ENCODE results near the gene UNC5A. TPM values are rescaled to one million over a fixed set of nuclear protein-coding genes. Genes with fewer than 3 reads are reported as not detected.

UNC5A gene
- total RNA-seq, 3 donors from 2014 or later = 0.07 to 0.16 TPM; not detected in 1

GRCh38 chr5:176892663-176893062 lies 82.3 kb downstream of the UNC5A start:
- ATAC-seq (no peak), DNase-seq (no peak)
- TF ChIP-seq, protein P1, sequence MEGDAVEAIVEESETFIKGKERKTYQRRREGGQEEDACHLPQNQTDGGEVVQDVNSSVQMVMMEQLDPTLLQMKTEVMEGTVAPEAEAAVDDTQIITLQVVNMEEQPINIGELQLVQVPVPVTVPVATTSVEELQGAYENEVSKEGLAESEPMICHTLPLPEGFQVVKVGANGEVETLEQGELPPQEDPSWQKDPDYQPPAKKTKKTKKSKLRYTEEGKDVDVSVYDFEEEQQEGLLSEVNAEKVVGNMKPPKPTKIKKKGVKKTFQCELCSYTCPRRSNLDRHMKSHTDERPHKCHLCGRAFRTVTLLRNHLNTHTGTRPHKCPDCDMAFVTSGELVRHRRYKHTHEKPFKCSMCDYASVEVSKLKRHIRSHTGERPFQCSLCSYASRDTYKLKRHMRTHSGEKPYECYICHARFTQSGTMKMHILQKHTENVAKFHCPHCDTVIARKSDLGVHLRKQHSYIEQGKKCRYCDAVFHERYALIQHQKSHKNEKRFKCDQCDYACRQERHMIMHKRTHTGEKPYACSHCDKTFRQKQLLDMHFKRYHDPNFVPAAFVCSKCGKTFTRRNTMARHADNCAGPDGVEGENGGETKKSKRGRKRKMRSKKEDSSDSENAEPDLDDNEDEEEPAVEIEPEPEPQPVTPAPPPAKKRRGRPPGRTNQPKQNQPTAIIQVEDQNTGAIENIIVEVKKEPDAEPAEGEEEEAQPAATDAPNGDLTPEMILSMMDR (IDR thresholded peaks at IDR 0.05) = no peak
- Histone ChIP-seq H3K4me3 (no peak overlapping the region), H3K36me3 (ENCODE audit: low read depth) (no peaks in the 10 kb centered on the region), H3K9me3 (no peaks in the 10 kb centered on the region), H3K4me1 (ENCODE audit: low read depth) (no peaks in the 10 kb centered on the region)
- intact Hi-C loops (cut with DNase I, micrococcal nuclease) = no loop called here

DNA sequence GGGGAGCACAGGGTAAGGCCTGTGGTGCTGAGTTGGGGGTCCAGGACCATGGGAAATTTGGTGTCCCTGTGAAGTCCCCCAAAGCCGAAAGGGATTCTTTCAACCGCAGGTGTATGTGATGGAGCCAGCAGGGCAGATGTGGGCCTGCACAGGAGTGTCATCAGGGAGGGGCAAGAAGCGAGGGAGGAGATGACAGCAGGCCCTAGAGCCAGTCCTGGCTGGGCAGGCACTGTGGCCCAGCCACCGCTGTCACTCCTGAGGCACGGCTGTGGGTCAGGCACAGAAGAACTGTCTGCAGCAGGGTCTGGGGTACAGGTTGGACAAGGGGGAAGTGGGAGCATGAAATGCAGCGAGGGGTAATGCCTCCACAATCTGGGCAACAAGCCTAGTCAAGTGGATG lies 83.9 kb downstream of the UNC5A start:
- intact Hi-C loops (cut with DNase I, micrococcal nuclease) = no loop called here

GRCh38 chr5:176895831-176896230 lies 85.5 kb downstream of the UNC5A start:
- intact Hi-C loops (cut with DNase I, micrococcal nuclease) = no loop called here
- DNase-seq (no peak), ATAC-seq (no peak)
- Histone ChIP-seq H3K4me3 (no peak overlapping the region), H3K36me3 (ENCODE audit: low read depth) (no peaks in the 10 kb centered on the region), H3K4me1 (ENCODE audit: low read depth) (no peaks in the 10 kb centered on the region), H3K9me3 (no peaks in the 10 kb centered on the region)
- TF ChIP-seq, protein P1 (IDR thresholded peaks at IDR 0.05) = no peak

More for the DNA sequence above, 83.9 kb downstream of the UNC5A start:
- H3K9me3 ChIP-seq = no peaks in the 10 kb centered on the region
- TF ChIP-seq, protein P1 (IDR thresholded peaks at IDR 0.05) = no peak
- H3K4me3 ChIP-seq = no peak overlapping the region
- no peaks in the 10 kb centered on the region for H3K36me3 ChIP-seq (ENCODE audit: low read depth)
- no peaks in the 10 kb centered on the region for H3K4me1 ChIP-seq (ENCODE audit: low read depth)
- no peak for DNase-seq
- ATAC-seq = no peak

- DNase-seq (no peak), ATAC-seq (no peak)
- Histone ChIP-seq H3K36me3 (ENCODE audit: low read depth) (no peaks in the 10 kb centered on the region), H3K4me1 (ENCODE audit: low read depth) (no peaks in the 10 kb centered on the region), H3K9me3 (no peaks in the 10 kb centered on the region), H3K4me3 (no peak overlapping the region)
- intact Hi-C loops (cut with DNase I, micrococcal nuclease) = no loop called here
- TF ChIP-seq, protein P1 (IDR thresholded peaks at IDR 0.05) = no peak
Observed at GRCh38 chr5:176897263-176897662, 86.9 kb downstream of the UNC5A start.

GRCh38 chr5:176899296-176899891 lies 89.0 kb downstream of the UNC5A start, which contains the start of gene HK3:
Gene HK3, minus strand, starts transcription at chr5:176899346. Its CDS starts 3,187 bp downstream, at chr5:176896159.
- Histone ChIP-seq H3K4me1 (ENCODE audit: low read depth) (no peaks in the 10 kb centered on the region), H3K36me3 (ENCODE audit: low read depth) (no peaks in the 10 kb centered on the region), H3K4me3 (no peak within 1 kb of the TSS), H3K9me3 (no peaks in the 10 kb centered on the region)
- intact Hi-C loops (cut with DNase I, micrococcal nuclease) = no loop called here
- ATAC-seq (peak; percentile 37), DNase-seq (peak in 1 of 3 donors; percentile 9)
- TF ChIP-seq, protein P1 (IDR thresholded peaks at IDR 0.05) = no peak
